Naive B cell (primary cell): ENCODE measurements around the gene HSF5. TPM values are rescaled to one million over a fixed set of nuclear protein-coding genes. Genes with fewer than 3 reads are reported as not detected.
A peak's percentile ranks its signal among the peaks of the same experiment; 100 is the strongest.

Source experiments
- ATAC-seq, 2 donors: fragments of 150-1000 bp; cut with Tn5 transposase; 2 replicates each; pipeline ENCODE4 v1.10.0; 2021; ENCODE audit warnings: low read depth in 2 of 2, mild to moderate bottlenecking in 2 of 2, moderate library complexity in 2 of 2
- DNase-seq: peaks from one replicate; pipeline ENCODE4 v3.0.0; 2022
- H3K27ac Mint-ChIP-seq, 6 donors: one replicate each; pipeline ENCODE4 v1.8.0; 2020 to 2022; ENCODE audit warnings: mild to moderate bottlenecking in 6 of 6, mixed read lengths in 6 of 6, moderate library complexity in 5 of 6, inconsistent platforms in 2 of 6
- H3K27me3 Mint-ChIP-seq, 3 donors: one replicate each; pipeline ENCODE4 v1.8.0; 2021 to 2022; ENCODE audit warnings: mixed read lengths in 3 of 3, mild to moderate bottlenecking in 1 of 3
- H3K36me3 Mint-ChIP-seq, 2 donors: one replicate each; pipeline ENCODE4 v1.8.0; 2020 to 2022; ENCODE audit warnings: mixed read lengths in 2 of 2, inconsistent platforms in 1 of 2, mild to moderate bottlenecking in 1 of 2
- H3K4me1 Mint-ChIP-seq, 3 donors: one replicate each; pipeline ENCODE4 v1.8.0; 2020 to 2022; ENCODE audit warnings: mixed read lengths in 3 of 3, inconsistent platforms in 1 of 3, mild to moderate bottlenecking in 1 of 3, moderate library complexity in 1 of 3
- H3K4me3 Mint-ChIP-seq, 8 donors: one replicate each; pipeline ENCODE4 v1.8.0; 2020 to 2022; ENCODE audit warnings: mild to moderate bottlenecking in 8 of 8, mixed read lengths in 8 of 8, moderate library complexity in 8 of 8, inconsistent platforms in 2 of 8
- H3K9me3 Mint-ChIP-seq, 7 donors: one replicate each; pipeline ENCODE4 v1.8.0; 2020 to 2022; ENCODE audit warnings: mixed read lengths in 7 of 7, mild to moderate bottlenecking in 5 of 7, inconsistent platforms in 2 of 7, moderate library complexity in 1 of 7
- polyA plus RNA-seq, 6 donors: library from polyadenylated mRNA; unstranded; fragments of 300-500 nt; fragmentation: Illumina TruSeq; gene quantifications; one replicate each; pipeline ENCODE4 v1.2.3, GENCODE V29; 2021; ENCODE audit warnings: low read depth in 6 of 6

Gene HSF5
- polyA plus RNA-seq, 6 donors from 2014 or later = 1.3 to 4.6 (median 3.1) TPM

DNA sequence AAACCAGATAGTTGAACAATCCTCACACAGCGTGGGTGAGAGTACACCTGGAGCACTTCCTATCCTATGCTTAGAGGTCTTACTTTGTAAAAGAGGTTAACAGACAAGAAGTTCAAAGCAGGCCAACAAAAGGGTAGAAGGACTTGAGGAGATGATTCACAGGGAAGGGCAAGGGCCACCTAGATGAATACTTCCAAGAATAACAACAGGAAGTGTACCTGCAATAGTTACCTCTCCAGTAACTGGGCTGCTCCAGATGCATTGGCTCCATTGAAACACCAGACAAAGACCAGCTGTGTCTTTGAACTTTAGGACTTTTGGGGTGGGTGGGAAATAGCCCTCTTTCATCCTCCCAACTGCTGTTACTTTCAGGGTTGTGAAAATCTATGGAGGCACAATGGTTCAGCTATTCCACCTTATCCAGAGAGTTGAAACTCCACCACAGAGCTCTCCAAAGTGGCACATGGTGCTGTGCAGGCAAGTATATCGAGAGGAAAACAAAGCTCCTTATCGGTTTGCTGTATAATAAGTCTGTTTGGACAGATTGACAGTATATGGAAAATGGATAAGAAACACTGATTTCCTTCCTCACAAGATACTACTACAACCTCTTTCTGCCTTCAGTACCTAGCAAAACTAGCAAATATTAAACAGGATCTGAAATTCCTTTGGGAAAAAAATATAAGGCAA, 93.5 kb downstream of the HSF5 start:
- H3K27me3 Mint-ChIP-seq = no peaks in the 10 kb centered on the region
- no peaks in the 10 kb centered on the region for H3K4me1 Mint-ChIP-seq
- H3K4me3 Mint-ChIP-seq = no peak overlapping the region
- DNase-seq (no peak), ATAC-seq (no peak)
- no peak overlapping the region for H3K27ac Mint-ChIP-seq
- no peaks in the 10 kb centered on the region for H3K9me3 Mint-ChIP-seq
- H3K36me3 Mint-ChIP-seq = peaks cover 0 to 5% of the 10 kb centered on the region in 2 donors

DNA sequence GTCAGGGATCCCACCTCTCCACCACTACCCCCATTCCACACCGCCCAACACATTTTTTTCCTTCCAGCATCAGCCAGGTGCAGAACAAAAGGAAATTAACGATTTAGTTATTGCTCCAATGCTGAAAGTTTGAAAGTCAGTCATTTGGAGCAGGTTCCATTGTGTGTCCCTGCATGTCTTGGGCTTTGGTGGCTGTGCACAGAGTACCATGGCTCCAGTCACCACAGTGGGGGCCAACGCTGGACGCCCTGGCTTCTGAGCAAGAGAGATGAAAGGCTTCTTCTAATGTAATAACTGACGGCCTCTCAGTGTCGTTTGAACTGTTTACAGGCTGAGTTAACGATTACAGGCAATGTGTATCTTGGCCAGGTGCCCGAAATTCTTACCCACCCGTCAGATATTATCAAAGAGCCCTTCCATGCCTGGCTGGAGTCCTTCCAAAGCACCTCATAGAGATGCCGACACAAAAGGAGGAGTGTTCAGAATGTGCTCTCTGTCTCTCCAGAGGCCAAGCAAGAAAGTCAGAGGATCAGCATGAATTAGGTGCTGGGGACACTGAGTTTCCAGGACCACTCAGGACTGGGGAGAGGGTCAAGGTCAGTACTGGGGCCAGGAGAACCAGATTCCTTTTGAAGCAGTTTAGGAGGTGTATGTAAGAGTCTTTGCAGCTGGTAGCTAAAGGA, 96.8 kb downstream of the HSF5 start:
- H3K36me3 Mint-ChIP-seq = no peaks in the 10 kb centered on the region
- no peaks in the 10 kb centered on the region for H3K4me1 Mint-ChIP-seq
- DNase-seq (no peak), ATAC-seq (no peak)
- no peaks in the 10 kb centered on the region for H3K9me3 Mint-ChIP-seq
- no peaks in the 10 kb centered on the region for H3K27me3 Mint-ChIP-seq
- no peak overlapping the region for H3K4me3 Mint-ChIP-seq
- H3K27ac Mint-ChIP-seq = no peak overlapping the region

DNA sequence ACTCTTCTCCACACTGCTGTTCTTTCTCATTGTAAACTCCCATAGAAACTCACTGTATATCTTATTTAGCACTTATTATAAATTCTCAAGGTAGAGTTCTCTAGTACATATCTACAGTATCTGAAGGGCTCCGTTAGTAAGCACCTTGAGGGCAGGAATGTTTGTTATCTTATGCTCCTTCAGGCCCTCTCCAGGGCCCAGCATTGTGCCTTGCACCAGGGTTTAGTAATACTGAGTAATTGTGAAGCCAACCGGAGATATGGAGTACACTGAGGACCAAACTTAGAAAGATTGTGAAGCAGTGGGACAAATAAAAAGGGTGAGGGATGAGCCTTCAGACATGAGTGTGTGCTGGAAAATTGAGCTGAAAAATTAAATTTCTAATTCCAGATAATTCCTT, 97.3 kb downstream of the HSF5 start:
- no peaks in the 10 kb centered on the region for H3K27me3 Mint-ChIP-seq
- no peak overlapping the region for H3K27ac Mint-ChIP-seq
- DNase-seq = no peak
- H3K4me1 Mint-ChIP-seq = no peaks in the 10 kb centered on the region
- no peaks in the 10 kb centered on the region for H3K36me3 Mint-ChIP-seq
- no peaks in the 10 kb centered on the region for H3K9me3 Mint-ChIP-seq
- ATAC-seq = no peak
- H3K4me3 Mint-ChIP-seq = no peak overlapping the region

DNA sequence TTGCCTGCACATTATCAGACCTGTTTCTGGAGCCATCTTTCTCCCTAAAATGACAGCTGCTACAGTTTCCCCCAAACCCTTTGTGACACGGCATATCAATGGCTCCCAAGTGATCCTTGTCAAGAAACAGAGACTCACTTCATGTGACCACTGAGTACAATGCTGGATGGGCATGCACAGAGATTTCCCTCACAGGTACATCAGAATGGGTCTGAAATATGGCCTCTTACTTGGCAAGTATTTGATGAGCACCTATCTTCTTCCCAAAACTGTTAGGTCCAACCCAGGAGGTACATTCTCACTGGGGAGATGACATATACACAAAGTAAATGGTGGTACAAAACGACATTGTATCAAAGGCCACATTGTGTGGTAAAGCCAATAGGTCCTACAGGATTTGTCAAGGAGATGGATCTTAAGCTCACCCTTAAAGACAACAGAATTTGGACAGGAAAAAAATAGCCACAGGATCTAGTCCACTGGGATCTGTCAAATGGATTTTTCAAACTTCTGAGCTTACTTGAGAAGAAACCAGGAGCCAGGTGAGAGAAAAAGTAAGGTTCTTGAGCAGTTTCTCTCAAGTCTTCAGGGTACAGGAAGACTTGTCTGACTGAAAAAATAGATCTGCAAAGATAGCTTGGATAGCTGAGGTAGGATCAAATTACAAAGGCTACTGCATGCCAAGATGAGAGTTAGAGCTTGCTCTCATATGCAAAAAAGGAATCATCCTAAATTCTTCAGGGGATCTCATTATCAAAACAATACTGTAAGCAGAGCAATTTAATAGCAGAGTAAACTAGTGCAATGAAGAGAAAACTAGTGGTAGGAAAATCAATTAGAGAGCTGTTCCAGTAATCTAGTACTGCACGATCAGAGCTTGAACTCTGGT, 99.7 kb downstream of the HSF5 start:
- Mint-ChIP-seq H3K27me3 (no peaks in the 10 kb centered on the region), H3K36me3 (no peaks in the 10 kb centered on the region), H3K27ac (no peak overlapping the region), H3K4me1 (peaks cover 9 to 14% (median 9%) of the 10 kb centered on the region in 3 donors), H3K4me3 (no peak overlapping the region), H3K9me3 (no peaks in the 10 kb centered on the region)
- ATAC-seq = no peak
- no peak for DNase-seq

DNA sequence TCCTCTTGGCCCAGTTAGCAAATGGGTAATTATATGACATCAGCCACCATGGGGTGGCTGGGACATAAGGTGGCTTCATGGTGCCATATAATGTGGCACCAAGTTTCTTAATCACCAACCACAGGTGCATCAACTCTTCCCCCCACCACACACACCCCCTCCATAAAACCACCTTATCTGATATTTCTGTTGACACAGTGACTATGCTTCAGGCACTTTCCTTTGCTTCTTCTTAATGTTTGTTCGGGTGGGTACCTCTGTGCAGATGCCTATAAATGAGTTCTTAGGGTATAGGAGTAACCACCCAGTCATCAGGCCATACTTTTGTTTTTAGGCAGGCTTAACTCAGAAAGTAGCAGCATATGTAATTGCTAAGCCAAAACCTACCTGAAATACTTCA, 100.4 kb downstream of the HSF5 start:
- Mint-ChIP-seq H3K36me3 (no peaks in the 10 kb centered on the region), H3K4me1 (peaks cover 9 to 16% (median 13%) of the 10 kb centered on the region in 3 donors), H3K27me3 (no peaks in the 10 kb centered on the region), H3K9me3 (no peaks in the 10 kb centered on the region), H3K4me3 (no peak overlapping the region), H3K27ac (no peak overlapping the region)
- DNase-seq = no peak
- no peak for ATAC-seq

DNA sequence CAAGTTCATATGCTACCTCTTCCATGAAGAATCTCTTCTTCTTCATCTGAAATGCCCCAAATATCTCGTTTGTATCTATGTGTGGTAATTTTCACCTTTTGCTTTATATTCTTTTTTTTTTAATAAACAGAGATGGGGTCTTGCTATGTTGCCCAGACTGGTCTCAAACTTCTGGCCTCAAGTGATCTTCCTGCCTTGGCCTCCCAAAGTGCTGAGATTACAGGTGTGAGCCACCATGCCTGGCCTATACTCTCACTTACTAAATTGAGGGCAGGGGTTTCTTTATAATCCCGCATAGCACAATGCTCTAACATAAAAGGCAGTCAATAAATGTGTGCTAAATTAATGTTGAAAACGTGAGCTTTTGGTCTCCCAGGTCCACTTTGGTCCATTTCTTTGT, 101.5 kb downstream of the HSF5 start:
- Mint-ChIP-seq H3K9me3 (no peaks in the 10 kb centered on the region), H3K4me3 (no peak overlapping the region), H3K27ac (no peak overlapping the region), H3K36me3 (no peaks in the 10 kb centered on the region), H3K27me3 (no peaks in the 10 kb centered on the region), H3K4me1 (peaks cover 20 to 28% (median 24%) of the 10 kb centered on the region in 3 donors)
- DNase-seq (no peak), ATAC-seq (no peak)

DNA sequence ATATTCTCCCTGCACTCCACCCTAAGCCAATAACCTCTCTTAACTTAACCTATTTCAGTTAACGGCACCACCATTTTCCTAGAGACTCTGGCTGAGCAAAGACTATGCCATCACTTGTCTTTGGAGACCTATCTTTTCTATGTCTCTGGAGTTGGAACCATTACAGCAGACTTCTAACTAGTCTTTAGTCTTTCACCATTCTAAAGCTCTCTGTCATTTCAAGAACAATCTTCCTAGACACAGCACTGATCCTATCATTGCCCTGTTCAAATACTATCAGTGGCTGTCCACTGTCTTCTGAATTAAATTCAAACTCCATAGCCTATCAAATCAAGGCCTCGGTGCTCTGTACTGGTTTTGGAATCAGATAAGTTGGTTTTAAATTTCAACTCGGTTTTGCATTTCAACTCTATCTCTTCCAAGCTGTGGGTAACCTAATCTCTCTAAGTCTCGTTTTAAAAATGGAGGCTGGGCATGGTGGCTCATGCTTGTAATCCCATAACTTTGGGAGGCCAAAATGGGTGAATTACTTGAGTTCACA, 102.8 kb downstream of the HSF5 start:
- DNase-seq (no peak), ATAC-seq (no peak)
- H3K36me3 Mint-ChIP-seq = no peaks in the 10 kb centered on the region
- H3K4me3 Mint-ChIP-seq = no peak overlapping the region
- no peak overlapping the region for H3K27ac Mint-ChIP-seq
- peaks cover 24 to 36% (median 26%) of the 10 kb centered on the region in 3 donors for H3K4me1 Mint-ChIP-seq
- H3K9me3 Mint-ChIP-seq = no peaks in the 10 kb centered on the region
- no peaks in the 10 kb centered on the region for H3K27me3 Mint-ChIP-seq

DNA sequence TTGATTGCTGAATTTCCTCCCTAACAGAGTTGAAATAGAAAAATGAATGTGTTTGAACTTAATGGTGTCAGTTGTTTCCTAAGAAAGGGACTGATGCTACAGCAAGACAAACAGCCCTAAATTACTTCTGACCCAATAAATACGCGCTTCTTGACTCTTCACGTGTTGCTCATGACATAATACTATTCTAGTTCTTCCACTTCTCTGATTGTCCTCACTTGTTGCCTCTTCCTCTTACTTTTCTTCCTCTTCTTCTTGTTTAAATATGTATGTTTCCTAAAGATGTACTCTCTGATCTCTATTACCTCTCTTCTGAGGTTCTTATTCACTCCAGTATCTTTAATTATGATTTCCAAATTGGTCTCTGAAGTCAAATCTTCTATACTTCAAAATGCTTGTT, 103.3 kb downstream of the HSF5 start:
- Mint-ChIP-seq H3K9me3 (no peaks in the 10 kb centered on the region), H3K27me3 (no peaks in the 10 kb centered on the region), H3K4me3 (no peak overlapping the region), H3K27ac (no peak overlapping the region), H3K36me3 (no peaks in the 10 kb centered on the region), H3K4me1 (peaks cover 24 to 36% (median 26%) of the 10 kb centered on the region in 3 donors)
- no peak for ATAC-seq
- no peak for DNase-seq

DNA sequence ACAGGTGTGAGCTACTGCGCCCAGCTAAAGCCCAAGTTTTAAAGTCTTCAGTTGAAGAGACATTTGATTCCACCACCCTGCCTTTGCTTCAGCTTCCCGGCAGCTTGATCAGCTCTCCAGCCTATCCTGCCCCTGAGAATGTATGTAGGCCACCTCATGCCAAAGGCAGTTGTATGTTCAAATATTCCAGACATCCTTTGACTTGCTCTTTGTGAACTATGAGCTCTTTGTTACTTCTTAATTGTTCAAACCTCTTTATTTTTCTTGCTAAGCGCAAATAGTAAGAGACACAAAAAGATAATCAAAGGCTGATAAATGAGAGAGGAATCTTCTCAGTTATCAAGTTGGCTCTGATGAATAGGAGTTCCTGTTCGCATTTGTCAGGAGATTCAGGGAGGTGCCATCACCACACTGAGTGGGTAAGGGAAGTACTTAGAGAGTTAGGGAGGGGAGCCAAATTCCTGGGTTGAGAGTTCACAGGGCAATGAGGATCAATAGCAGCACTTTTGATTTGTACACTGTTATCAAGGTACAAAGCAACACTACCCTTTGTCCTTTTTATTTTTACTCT, 104.2 kb downstream of the HSF5 start:
- no peak for DNase-seq
- no peaks in the 10 kb centered on the region for H3K36me3 Mint-ChIP-seq
- H3K9me3 Mint-ChIP-seq = no peaks in the 10 kb centered on the region
- no peak for ATAC-seq
- H3K4me1 Mint-ChIP-seq = peaks cover 24 to 36% (median 26%) of the 10 kb centered on the region in 3 donors
- H3K27ac Mint-ChIP-seq = peak overlapping the region in 5 of 6 donors; percentile 5 to 75 (median 11)
- no peak overlapping the region for H3K4me3 Mint-ChIP-seq
- no peaks in the 10 kb centered on the region for H3K27me3 Mint-ChIP-seq

DNA sequence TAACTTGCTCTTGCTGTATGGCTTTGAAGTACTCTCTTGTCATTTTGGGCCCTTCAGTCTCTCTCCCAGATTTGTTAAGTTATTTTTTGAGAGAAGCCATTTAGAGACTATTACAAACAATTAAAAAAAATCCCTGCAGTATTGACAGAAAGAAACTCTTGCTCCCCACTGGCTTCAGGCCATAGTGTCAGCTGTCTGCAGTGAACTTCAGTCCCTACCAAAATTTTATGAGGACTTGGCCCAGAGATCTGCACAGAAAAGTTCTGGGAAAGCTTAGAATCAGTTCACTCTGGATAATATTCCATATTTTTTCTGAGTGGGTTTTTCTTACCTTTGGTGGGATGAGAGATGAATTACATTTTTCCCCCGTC, 105.4 kb downstream of the HSF5 start:
- Mint-ChIP-seq H3K27me3 (no peaks in the 10 kb centered on the region), H3K36me3 (no peaks in the 10 kb centered on the region), H3K27ac (peak overlapping the region in 3 of 6 donors; percentile 6 to 48 (median 28)), H3K9me3 (no peaks in the 10 kb centered on the region), H3K4me1 (peaks cover 24 to 36% (median 26%) of the 10 kb centered on the region in 3 donors), H3K4me3 (peak overlapping the region in 1 of 8 donors; percentile 43)
- no peak for ATAC-seq
- DNase-seq = no peak

DNA sequence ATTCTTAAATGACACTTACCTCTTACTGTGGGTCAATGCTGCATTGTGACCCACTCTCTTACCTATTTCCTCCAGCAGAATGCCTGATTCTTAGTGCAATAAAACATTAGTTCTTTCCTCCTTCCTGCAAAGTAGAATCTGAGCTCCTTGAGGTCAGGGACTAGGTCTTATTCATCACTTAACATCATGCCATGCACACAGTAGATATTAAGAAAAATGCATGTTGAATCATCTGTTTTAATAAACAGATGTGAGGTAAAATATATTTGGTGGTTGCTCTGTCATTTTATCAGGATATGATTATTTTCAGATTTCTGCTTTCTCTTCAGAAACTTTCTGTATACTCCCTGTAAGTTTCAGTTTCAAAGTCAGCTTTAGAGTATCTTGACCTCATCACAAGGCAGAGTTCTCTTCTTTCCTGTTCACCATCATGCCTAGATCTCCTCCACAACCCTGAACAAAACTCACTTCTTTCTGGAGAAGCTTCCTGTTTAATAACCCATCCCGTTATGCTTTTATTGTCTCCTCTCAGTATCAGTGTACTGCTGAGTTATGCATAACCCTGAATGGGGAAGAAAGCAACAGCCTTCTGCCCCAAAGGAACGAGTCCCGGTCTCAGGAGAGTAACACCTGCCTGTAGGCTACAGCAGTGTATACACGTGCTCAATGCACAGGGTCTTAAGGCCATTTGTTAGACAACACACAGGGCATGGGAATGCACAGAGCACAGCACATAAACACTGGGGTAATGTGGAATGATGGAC, 105.9 kb downstream of the HSF5 start:
- H3K9me3 Mint-ChIP-seq = no peaks in the 10 kb centered on the region
- DNase-seq (peak; percentile 15), ATAC-seq (peak; percentile 61 to 75)
- peak overlapping the region in 5 of 6 donors; percentile 6 to 86 (median 48) for H3K27ac Mint-ChIP-seq
- no peaks in the 10 kb centered on the region for H3K36me3 Mint-ChIP-seq
- peak overlapping the region in 6 of 8 donors; percentile 16 to 67 (median 37) for H3K4me3 Mint-ChIP-seq
- peaks cover 24 to 36% (median 26%) of the 10 kb centered on the region in 3 donors for H3K4me1 Mint-ChIP-seq
- H3K27me3 Mint-ChIP-seq = no peaks in the 10 kb centered on the region

DNA sequence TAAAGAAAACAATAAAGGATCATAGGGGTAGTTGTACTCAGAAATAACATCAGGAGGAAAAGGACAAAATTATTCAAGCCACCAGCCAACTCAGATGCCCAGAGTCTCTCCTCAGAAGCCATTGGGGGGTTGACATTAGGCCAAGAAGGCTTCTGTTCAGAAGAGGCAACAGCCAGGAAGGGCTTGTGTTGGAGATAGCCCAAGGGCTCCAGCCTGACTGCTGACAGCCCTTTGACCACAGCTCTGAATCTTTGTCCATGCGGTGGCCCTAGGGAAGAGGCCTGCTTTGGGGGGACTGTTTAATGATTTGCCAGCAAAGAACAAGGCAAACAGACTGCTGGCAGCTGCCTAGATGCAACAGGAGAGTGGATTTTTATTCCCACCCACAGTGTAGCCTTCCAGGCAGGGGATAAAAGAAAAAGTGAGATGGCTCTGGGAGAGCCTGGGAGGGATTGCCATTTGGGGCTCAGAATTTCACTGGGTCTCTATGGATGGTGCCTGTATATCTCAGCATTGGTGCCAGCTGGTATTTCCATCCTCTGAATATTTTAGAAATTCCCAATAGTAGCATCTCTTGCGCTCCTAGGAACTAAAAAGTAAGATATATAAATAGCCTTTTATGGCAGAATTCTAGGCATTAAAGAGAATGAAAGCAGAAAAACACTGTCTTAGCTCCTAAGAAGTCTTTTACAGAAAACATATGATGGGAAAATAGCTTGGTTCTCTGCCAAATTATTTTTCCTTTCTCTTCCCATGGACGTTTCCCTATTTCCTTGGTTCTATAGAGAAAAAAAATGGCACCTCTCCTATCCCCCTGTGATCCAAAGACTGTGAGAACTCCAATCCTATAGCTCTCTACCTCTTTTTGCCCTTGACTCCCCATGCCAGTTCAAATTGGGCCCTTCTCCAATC, 106.8 kb downstream of the HSF5 start:
- Mint-ChIP-seq H3K36me3 (no peaks in the 10 kb centered on the region), H3K27me3 (no peaks in the 10 kb centered on the region), H3K4me3 (peak overlapping the region in 2 of 8 donors; percentile 22 to 43), H3K9me3 (no peaks in the 10 kb centered on the region), H3K27ac (peak overlapping the region in 4 of 6 donors; percentile 5 to 86 (median 41)), H3K4me1 (peaks cover 24 to 36% (median 26%) of the 10 kb centered on the region in 3 donors)
- no peak for DNase-seq
- ATAC-seq = no peak
